Smooth muscle cell (in vitro differentiated cells): ENCODE data around the gene NUMA1. TPM values are rescaled to one million over a fixed set of nuclear protein-coding genes. Genes with fewer than 3 reads are reported as not detected.

Experiments used
- DNase-seq: peaks from one replicate; lab custom pipeline; 2025; ENCODE audit not compliant: unreplicated experiment; lab: John Stamatoyannopoulos, UW
- H2AFZ ChIP-seq: fragments of 200-600 bp; sonication (generic); 2 replicates; pipeline ENCODE4 v1.6.0; 2016; ENCODE audit warnings: antibody characterized with exemption, low read depth, mild to moderate bottlenecking
- H3F3A ChIP-seq: fragments of 200-600 bp; sonication (generic); 2 replicates; pipeline ENCODE4 v1.6.0; 2017; ENCODE audit warnings: antibody characterized with exemption, low read depth
- H3K27ac ChIP-seq: fragments of 200-600 bp; sonication (generic); 2 replicates; pipeline ENCODE4 v1.5.1; 2016; ENCODE audit warnings: low read depth, mild to moderate bottlenecking
- H3K27me3 ChIP-seq: fragments of 200-600 bp; sonication (generic); 2 replicates; pipeline ENCODE4 v1.6.1; 2016; ENCODE audit warnings: low read depth, mild to moderate bottlenecking
- H3K36me3 ChIP-seq: fragments of 200-600 bp; sonication (generic); 2 replicates; pipeline ENCODE4 v1.5.1; 2016; ENCODE audit warnings: low read depth
- H3K4me1 ChIP-seq: fragments of 200-600 bp; sonication (generic); 2 replicates; pipeline ENCODE4 v1.5.1; 2016; ENCODE audit warnings: low read depth
- H3K4me2 ChIP-seq: fragments of 200-600 bp; sonication (generic); 2 replicates; pipeline ENCODE4 v1.6.0; 2016; ENCODE audit warnings: mild to moderate bottlenecking
- H3K4me3 ChIP-seq: fragments of 200-600 bp; sonication (generic); 2 replicates; pipeline ENCODE4 v1.5.1; 2016; ENCODE audit warnings: mild to moderate bottlenecking
- H3K79me2 ChIP-seq: fragments of 200-600 bp; sonication (generic); 2 replicates; pipeline ENCODE4 v1.6.0; 2016; ENCODE audit warnings: low read depth, mild to moderate bottlenecking
- H3K9ac ChIP-seq: fragments of 200-600 bp; sonication (generic); 2 replicates; pipeline ENCODE4 v1.6.0; 2016; ENCODE audit warnings: low read depth
- H3K9me3 ChIP-seq: fragments of 200-600 bp; sonication (generic); replicated peaks from 2 replicates; pipeline ENCODE4 v1.5.1; 2016; ENCODE audit warnings: low read depth
- H4K20me1 ChIP-seq: fragments of 200-600 bp; sonication (generic); 2 replicates; pipeline ENCODE4 v1.6.0; 2016; ENCODE audit warnings: low read depth
- WGBS: methylation state at CpG from one replicate; pipeline ENCODE4 v1.1.7; 2016; ENCODE audit warnings: low lambda C conversion rate; 5-methylcytosine and 5-hydroxymethylcytosine counted together
- polyA plus RNA-seq: library from polyadenylated mRNA; unstranded; fragments of >200 nt; fragmentation: Nextera tagmentation; extraction: Ambion mirVana; gene quantifications from 2 replicates; pipeline ENCODE4 v1.2.1, GENCODE V29; 2016
- total RNA-seq: library from RNA; depleted of rRNA; stranded (reverse); fragments of >200 nt; gene quantifications from 2 replicates; pipeline ENCODE4 v1.2.3, GENCODE V29; 2014
- TF ChIP-seq, protein P1 (sequence below): fragments of 200-600 bp; sonication (generic); IDR thresholded peaks from 2 replicates; pipeline ENCODE4 v1.5.1; 2017; ENCODE audit warnings: borderline replicate concordance, mild to moderate bottlenecking, antibody characterized with exemption; ENCODE audit not compliant: insufficient read depth, poor library complexity, severe bottlenecking

Gene NUMA1
- total and polyA plus RNA-seq, 2 experiments from 2014 or later, result 72.4 to 107 TPM

DNA sequence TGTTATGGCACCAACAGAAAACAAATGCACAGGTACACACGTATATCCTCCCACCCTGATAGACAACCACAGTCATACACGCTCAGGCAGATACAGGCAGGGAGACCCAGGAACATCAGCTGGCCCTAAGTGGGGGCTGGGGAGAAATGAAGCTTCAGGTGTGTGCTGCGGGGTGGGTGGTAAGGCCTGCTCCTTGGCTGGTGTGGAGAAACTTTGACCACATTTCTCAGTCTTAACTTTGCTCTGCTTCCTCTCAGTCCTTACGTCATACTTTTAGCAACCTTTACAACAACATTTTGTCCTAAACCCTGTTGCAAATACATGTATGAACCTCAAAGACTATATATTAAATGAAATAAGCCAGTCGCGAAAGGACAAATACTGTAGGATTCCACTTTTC lies 38.9 kb upstream of the NUMA1 start:
- no peaks in the 10 kb centered on the region for H3K36me3 ChIP-seq
- H4K20me1 ChIP-seq, result no peaks in the 10 kb centered on the region
- H3K27ac ChIP-seq, result no peak overlapping the region
- H3K4me3 ChIP-seq, result no peak overlapping the region
- no peak for DNase-seq
- H3K79me2 ChIP-seq, result no peaks in the 10 kb centered on the region
- no peaks in the 10 kb centered on the region for H3K4me1 ChIP-seq
- TF ChIP-seq, protein P1, sequence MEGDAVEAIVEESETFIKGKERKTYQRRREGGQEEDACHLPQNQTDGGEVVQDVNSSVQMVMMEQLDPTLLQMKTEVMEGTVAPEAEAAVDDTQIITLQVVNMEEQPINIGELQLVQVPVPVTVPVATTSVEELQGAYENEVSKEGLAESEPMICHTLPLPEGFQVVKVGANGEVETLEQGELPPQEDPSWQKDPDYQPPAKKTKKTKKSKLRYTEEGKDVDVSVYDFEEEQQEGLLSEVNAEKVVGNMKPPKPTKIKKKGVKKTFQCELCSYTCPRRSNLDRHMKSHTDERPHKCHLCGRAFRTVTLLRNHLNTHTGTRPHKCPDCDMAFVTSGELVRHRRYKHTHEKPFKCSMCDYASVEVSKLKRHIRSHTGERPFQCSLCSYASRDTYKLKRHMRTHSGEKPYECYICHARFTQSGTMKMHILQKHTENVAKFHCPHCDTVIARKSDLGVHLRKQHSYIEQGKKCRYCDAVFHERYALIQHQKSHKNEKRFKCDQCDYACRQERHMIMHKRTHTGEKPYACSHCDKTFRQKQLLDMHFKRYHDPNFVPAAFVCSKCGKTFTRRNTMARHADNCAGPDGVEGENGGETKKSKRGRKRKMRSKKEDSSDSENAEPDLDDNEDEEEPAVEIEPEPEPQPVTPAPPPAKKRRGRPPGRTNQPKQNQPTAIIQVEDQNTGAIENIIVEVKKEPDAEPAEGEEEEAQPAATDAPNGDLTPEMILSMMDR, result no peak
- no peak overlapping the region for H2AFZ ChIP-seq
- H3K9me3 ChIP-seq, result no peaks in the 10 kb centered on the region
- H3K9ac ChIP-seq, result no peak overlapping the region
- WGBS, result 89% methylated on average over 6 of the region's 6 CpGs
- no peaks in the 10 kb centered on the region for H3F3A ChIP-seq
- no peak overlapping the region for H3K4me2 ChIP-seq
- no peaks in the 10 kb centered on the region for H3K27me3 ChIP-seq

DNA sequence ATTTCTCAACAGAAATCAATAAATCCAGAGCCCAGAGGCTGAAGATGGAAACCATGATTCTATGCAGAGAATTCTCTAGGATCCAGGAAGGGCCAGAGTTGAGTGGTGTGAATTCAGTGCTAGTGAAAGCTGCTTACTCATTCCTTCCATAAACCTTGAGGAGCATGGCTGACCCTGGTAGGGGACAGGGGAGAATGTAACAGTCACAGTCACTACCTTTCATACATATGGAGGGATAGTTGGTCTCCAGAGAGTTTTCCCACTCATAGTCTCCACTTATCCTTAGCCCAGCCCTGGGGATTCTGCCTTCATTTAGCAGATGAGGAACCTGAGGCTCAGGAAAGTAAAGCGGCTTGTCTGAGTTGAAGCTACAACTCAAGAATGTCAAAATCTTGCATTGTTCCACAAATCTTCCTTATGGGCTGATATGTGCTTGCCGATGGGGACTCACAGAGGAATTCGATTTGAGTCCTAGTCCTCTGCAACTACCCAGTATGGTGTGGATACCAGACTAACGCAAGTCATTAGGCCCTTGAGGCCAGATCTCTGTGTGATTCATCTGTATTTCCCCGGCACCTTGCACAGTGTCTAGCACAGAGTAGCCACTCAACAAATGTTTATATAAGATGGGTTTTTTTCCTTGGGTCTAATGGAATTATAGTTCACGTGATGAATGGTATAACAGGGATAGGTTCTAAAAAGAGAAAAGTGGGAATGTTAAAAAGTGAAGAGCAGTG lies 35.8 kb upstream of the NUMA1 start:
- no peak overlapping the region for H3K27ac ChIP-seq
- no peaks in the 10 kb centered on the region for H3K27me3 ChIP-seq
- TF ChIP-seq, protein P1, result no peak
- H3K9ac ChIP-seq, result no peak overlapping the region
- no peak for DNase-seq
- H2AFZ ChIP-seq, result no peak overlapping the region
- H3K4me2 ChIP-seq, result no peak overlapping the region
- no peaks in the 10 kb centered on the region for H4K20me1 ChIP-seq
- H3K4me1 ChIP-seq, result no peaks in the 10 kb centered on the region
- no peaks in the 10 kb centered on the region for H3K9me3 ChIP-seq
- peaks cover 7% of the 10 kb centered on the region for H3F3A ChIP-seq
- H3K36me3 ChIP-seq, result no peaks in the 10 kb centered on the region
- 85% methylated on average over 6 of the region's 6 CpGs for WGBS
- H3K79me2 ChIP-seq, result no peaks in the 10 kb centered on the region
- H3K4me3 ChIP-seq, result no peak overlapping the region

DNA sequence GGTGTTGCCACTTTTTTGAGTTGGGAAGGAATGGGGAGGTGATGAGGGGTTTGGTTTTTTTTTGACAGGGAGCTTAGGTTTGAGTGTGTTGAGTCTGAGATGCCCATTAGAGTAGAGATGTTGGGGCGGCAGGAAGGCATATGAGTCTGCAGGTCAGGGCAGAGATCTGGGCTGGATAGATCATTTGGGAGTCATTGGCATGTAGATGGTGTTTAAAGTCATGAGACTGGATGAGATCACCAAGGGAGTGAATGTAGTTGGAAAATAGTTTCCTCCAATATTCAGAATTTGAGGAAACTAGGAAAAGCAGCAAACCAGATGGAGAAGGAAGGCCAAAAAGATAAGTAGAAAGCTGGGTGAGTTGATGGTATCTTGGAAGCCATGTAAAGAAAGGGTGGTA lies 34.2 kb upstream of the NUMA1 start:
- Histone ChIP-seq H3K9ac (no peak overlapping the region), H4K20me1 (no peaks in the 10 kb centered on the region), H3K4me2 (no peak overlapping the region), H3F3A (peaks cover 10% of the 10 kb centered on the region), H3K4me1 (no peaks in the 10 kb centered on the region), H3K9me3 (no peaks in the 10 kb centered on the region), H3K36me3 (no peaks in the 10 kb centered on the region), H3K27me3 (no peaks in the 10 kb centered on the region), H3K4me3 (no peak overlapping the region), H2AFZ (no peak overlapping the region), H3K79me2 (no peaks in the 10 kb centered on the region), H3K27ac (no peak overlapping the region)
- DNase-seq, result no peak
- TF ChIP-seq, protein P1, result no peak
- WGBS, result 100% methylated on average over 1 of the region's 1 CpG
